H1 (cell line): ENCODE results near the gene CACNA1D. TPM values are rescaled to one million over a fixed set of nuclear protein-coding genes. Genes with fewer than 3 reads are reported as not detected.

Experiments
- CTCF ChIA-PET: fragments of 300-600 bp; sonication (Branson Sonifier 250); formaldehyde crosslinking; loops from one replicate; lab custom pipeline; 2021; ENCODE audit not compliant: partially characterized antibody; lab: Charles Lee
- POLR2A ChIA-PET: fragments of 300-600 bp; sonication (Branson Sonifier 250); formaldehyde crosslinking; loops from one replicate; lab custom pipeline; 2021; ENCODE audit warnings: inconsistent platforms; ENCODE audit not compliant: partially characterized antibody; lab: Charles Lee
- DNase-seq, 2 experiments: peaks; one replicate each; pipeline versions ENCODE4 v3.0.0 to v3.0.0-alpha.2; 2010 to 2022; ENCODE audit warnings: low spot score in 2 of 2, low read depth in 1 of 2, mixed read lengths in 1 of 2
- FAIRE-seq: peaks from 2 replicates; lab custom pipeline; 2011; peaks lifted over from hg19 to GRCh38; lab: Jason Lieb, UNC
- H2AFZ ChIP-seq: 2 replicates; pipeline ENCODE4 v1.8.1; 2012; ENCODE audit warnings: low read length, inconsistent platforms
- H2AK5ac ChIP-seq: 2 replicates; pipeline ENCODE4 v1.6.1; 2013; ENCODE audit warnings: low read depth, low read length
- H2BK120ac ChIP-seq: replicated peaks from 2 replicates; pipeline ENCODE3; 2013; ENCODE audit warnings: low read depth, low read length, inconsistent platforms
- H2BK12ac ChIP-seq: 2 replicates; pipeline ENCODE4 v1.6.1; 2013; ENCODE audit warnings: low read depth, low read length
- H2BK15ac ChIP-seq: 2 replicates; pipeline ENCODE4 v1.6.1; 2013; ENCODE audit warnings: low read length
- H2BK20ac ChIP-seq: 2 replicates; pipeline ENCODE4 v1.6.1; 2013; ENCODE audit warnings: low read length
- H2BK5ac ChIP-seq: 2 replicates; pipeline ENCODE4 v1.6.1; 2013; ENCODE audit warnings: low read depth, low read length
- H3K14ac ChIP-seq: 2 replicates; pipeline ENCODE4 v1.6.1; 2013; ENCODE audit warnings: inconsistent platforms; ENCODE audit not compliant: insufficient read length
- H3K18ac ChIP-seq: 2 replicates; pipeline ENCODE4 v1.6.1; 2013; ENCODE audit warnings: low read length; ENCODE audit errors: extremely low read depth
- H3K23ac ChIP-seq: 2 replicates; pipeline ENCODE4 v1.6.1; 2013; ENCODE audit warnings: inconsistent platforms; ENCODE audit not compliant: insufficient read length
- H3K23me2 ChIP-seq: 2 replicates; pipeline ENCODE4 v1.6.1; 2013; ENCODE audit warnings: low read depth, low read length
- H3K27ac ChIP-seq: 2 replicates; pipeline ENCODE4 v1.6.1; 2011; ENCODE audit warnings: low read depth, low read length, inconsistent platforms
- H3K27me3 ChIP-seq, 4 experiments: replicated peaks in 1 of 4; 1 replicate in 1 of 4; 2 replicates in 3 of 4; pipeline versions ENCODE4 v1.6.1 to v1.8.1; 2011 to 2013; ENCODE audit warnings: low read length in 3 of 4, mild to moderate bottlenecking in 3 of 4, inconsistent platforms in 2 of 4, mixed read lengths in 2 of 4, moderate library complexity in 1 of 4; ENCODE audit not compliant: control insufficient read depth in 3 of 4, insufficient read depth in 3 of 4; ENCODE audit errors: extremely low read depth in 1 of 4
- H3K36me3 ChIP-seq, 4 experiments: 2 replicates each; pipeline versions ENCODE4 v1.6.1 to v1.8.1; 2011 to 2013; ENCODE audit warnings: mild to moderate bottlenecking in 4 of 4, low read length in 3 of 4, moderate library complexity in 2 of 4, control low read depth in 1 of 4, inconsistent platforms in 1 of 4; ENCODE audit not compliant: insufficient read depth in 4 of 4, control insufficient read depth in 2 of 4
- H3K4ac ChIP-seq: replicated peaks from 2 replicates; pipeline ENCODE3; 2013; ENCODE audit warnings: low read length, low read depth, mixed read lengths, inconsistent platforms; ENCODE audit not compliant: insufficient read length
- H3K4me1 ChIP-seq, 4 experiments: replicated peaks in 1 of 4; 1 replicate in 1 of 4; 2 replicates in 3 of 4; pipeline versions ENCODE4 v1.6.1 to v1.8.1; 2011 to 2013; ENCODE audit warnings: low read length in 3 of 4, inconsistent platforms in 2 of 4, mixed read lengths in 1 of 4; ENCODE audit not compliant: insufficient read depth in 4 of 4, control insufficient read depth in 3 of 4
- H3K4me2 ChIP-seq, 2 experiments: 2 replicates each; pipeline versions ENCODE4 v1.6.1 to v1.8.1; 2011 to 2013; ENCODE audit warnings: low read depth in 2 of 2, low read length in 2 of 2, control low read depth in 1 of 2, inconsistent platforms in 1 of 2, mild to moderate bottlenecking in 1 of 2; ENCODE audit not compliant: insufficient read depth in 1 of 2
- H3K4me3 ChIP-seq, 4 experiments: fragments of 200-600, 300-600 bp in 1 of 4; sonication (generic), shearing (Covaris generic), sonication (Bioruptor Twin) in 1 of 4; 2 replicates each; pipeline versions ENCODE4 v1.5.1 to v1.8.1; 2011 to 2016; ENCODE audit warnings: low read length in 4 of 4, low read depth in 3 of 4, control low read depth in 2 of 4, inconsistent platforms in 2 of 4, mild to moderate bottlenecking in 2 of 4, mixed read lengths in 1 of 4, moderate library complexity in 1 of 4; ENCODE audit not compliant: insufficient read depth in 2 of 4; ENCODE audit errors: extremely low read depth in 1 of 4
- H3K56ac ChIP-seq: replicated peaks from 2 replicates; pipeline ENCODE3; 2013; ENCODE audit warnings: low read depth, mild to moderate bottlenecking, mixed read lengths, low read length, inconsistent platforms; ENCODE audit not compliant: insufficient read length
- H3K79me1 ChIP-seq: 2 replicates; pipeline ENCODE4 v1.6.1; 2013; ENCODE audit warnings: low read depth, low read length, control low read depth
- H3K79me2 ChIP-seq, 2 experiments: 2 replicates each; pipeline versions ENCODE4 v1.6.1 to v1.8.1; 2012 to 2013; ENCODE audit warnings: low read length in 2 of 2, mild to moderate bottlenecking in 2 of 2, inconsistent platforms in 1 of 2; ENCODE audit not compliant: insufficient read depth in 2 of 2, control insufficient read depth in 1 of 2
- H3K9ac ChIP-seq, 4 experiments: replicated peaks in 1 of 4; 1 replicate in 1 of 4; 2 replicates in 3 of 4; pipeline versions ENCODE4 v1.6.1 to v1.8.1; 2011 to 2013; ENCODE audit warnings: low read depth in 3 of 4, low read length in 3 of 4, control low read depth in 2 of 4, mild to moderate bottlenecking in 2 of 4, moderate library complexity in 2 of 4, inconsistent platforms in 1 of 4; ENCODE audit errors: extremely low read depth in 1 of 4
- H3K9me3 ChIP-seq, 2 experiments: 2 replicates each; pipeline versions ENCODE4 v1.6.1 to v1.8.1; 2012 to 2013; ENCODE audit warnings: mild to moderate bottlenecking in 2 of 2, moderate library complexity in 2 of 2, control low read depth in 1 of 2, inconsistent platforms in 1 of 2, low read depth in 1 of 2, low read length in 1 of 2, mixed read lengths in 1 of 2; ENCODE audit not compliant: insufficient read depth in 2 of 2
- H4K20me1 ChIP-seq, 2 experiments: replicated peaks in 1 of 2; 2 replicates each; pipeline versions ENCODE3 to v1.8.1; 2011 to 2013; ENCODE audit warnings: inconsistent platforms in 2 of 2, low read length in 2 of 2, mild to moderate bottlenecking in 1 of 2; ENCODE audit not compliant: insufficient read depth in 2 of 2, control insufficient read depth in 1 of 2
- H4K5ac ChIP-seq: 2 replicates; pipeline ENCODE4 v1.6.1; 2013; ENCODE audit warnings: low read length, low read depth, mixed read lengths, inconsistent platforms; ENCODE audit not compliant: insufficient read length
- H4K8ac ChIP-seq: 2 replicates; pipeline ENCODE4 v1.8.0; 2013; ENCODE audit warnings: mild to moderate bottlenecking, moderate library complexity, low read length, inconsistent platforms; ENCODE audit not compliant: insufficient read depth; ENCODE audit errors: extremely low read depth
- H4K91ac ChIP-seq: replicated peaks from 2 replicates; pipeline ENCODE3; 2013; ENCODE audit warnings: low read length, mixed read lengths, inconsistent platforms; ENCODE audit not compliant: insufficient read length
- CHD1 ChIP-seq: IDR thresholded peaks from 2 replicates; pipeline ENCODE4 v1.6.1; 2012; ENCODE audit warnings: low read depth, low read length, improper control_type of control experiment
- EGR1 ChIP-seq: IDR thresholded peaks from 2 replicates; pipeline ENCODE4 v1.6.1; 2011; ENCODE audit warnings: low read depth, low read length, borderline replicate concordance
- FOSL1 ChIP-seq: IDR thresholded peaks from 2 replicates; pipeline ENCODE4 v1.6.1; 2011; ENCODE audit warnings: mild to moderate bottlenecking, low read depth, low read length, moderate library complexity; ENCODE audit not compliant: insufficient read depth
- JUN ChIP-seq: IDR thresholded peaks from 2 replicates; pipeline ENCODE4 v1.6.1; 2011; ENCODE audit warnings: low read depth, mild to moderate bottlenecking, improper control_type of control experiment, low read length
- KDM1A ChIP-seq: fragments of 200-600, 300-600 bp; sonication (generic); IDR thresholded peaks from 2 replicates; pipeline ENCODE4 v1.7.1; 2016; ENCODE audit warnings: mild to moderate bottlenecking, low read length, borderline replicate concordance
- MAFK ChIP-seq: IDR thresholded peaks from 2 replicates; pipeline ENCODE4 v1.6.1; 2012; ENCODE audit warnings: low read depth, mild to moderate bottlenecking, improper control_type of control experiment, low read length
- RXRA ChIP-seq: IDR thresholded peaks from 2 replicates; pipeline ENCODE4 v1.6.1; 2011; ENCODE audit warnings: low read depth, mild to moderate bottlenecking, low read length, moderate library complexity; ENCODE audit not compliant: insufficient read depth
- SP4 ChIP-seq: IDR thresholded peaks from 2 replicates; pipeline ENCODE4 v1.6.1; 2012; ENCODE audit warnings: low read length, inconsistent platforms
- TAF7 ChIP-seq: optimal IDR thresholded peaks from 2 replicates; pipeline ENCODE3; 2011; ENCODE audit warnings: low read depth, mild to moderate bottlenecking, inconsistent platforms, low read length, moderate library complexity, borderline replicate concordance
- WGBS, 2 experiments: shearing (Covaris generic) in 1 of 2; methylation state at CpG; one replicate each; pipeline versions ENCODE4 v1.1.6 to v1.1.7; 2013 to 2015; ENCODE audit warnings: low lambda C conversion rate in 2 of 2, mixed read lengths in 2 of 2, inconsistent platforms in 1 of 2, low coverage in 1 of 2, missing lambda C conversion rate in 1 of 2; ENCODE audit not compliant: insufficient replicate concordance in 2 of 2, insufficient coverage in 1 of 2, insufficient read length in 1 of 2; ENCODE audit errors: extremely low coverage in 1 of 2, missing lambda C conversion rate in 1 of 2; 5-methylcytosine and 5-hydroxymethylcytosine counted together
- polyA plus RNA-seq, 7 experiments: library from polyadenylated mRNA; depleted of rRNA in 3 of 7; stranded (reverse) in 5 of 7; unstranded in 2 of 7; fragments of >200 nt in 5 of 7; fragments of 200-250 nt in 2 of 7; gene quantifications; 1 replicate in 5 of 7; 2 replicates in 1 of 7; 4 replicates in 1 of 7; pipeline versions ENCODE4 v1.2.1 to v1.2.3, GENCODE V29; 2011 to 2013; ENCODE audit warnings: missing spikeins in 2 of 7, mixed read lengths in 2 of 7
- total RNA-seq: library from RNA; stranded (reverse); fragmentation: NEBNext Ultra II Directional; extraction: Animal tissue kit (Norgen Biotek cat#: 25700); gene quantifications from 2 replicates; pipeline ENCODE4 v1.2.1, GENCODE V29; 2021
- TF ChIP-seq, protein P1 (sequence below): IDR thresholded peaks from 2 replicates; pipeline ENCODE4 v1.6.1; 2012; ENCODE audit warnings: low read length, inconsistent platforms

The CACNA1D gene
- total and polyA plus RNA-seq, 2 of the 8 experiments (the other 6 are each of a cell fraction or from before 2014, with no cell fraction given) = 2.0 to 2.9 TPM

DNA sequence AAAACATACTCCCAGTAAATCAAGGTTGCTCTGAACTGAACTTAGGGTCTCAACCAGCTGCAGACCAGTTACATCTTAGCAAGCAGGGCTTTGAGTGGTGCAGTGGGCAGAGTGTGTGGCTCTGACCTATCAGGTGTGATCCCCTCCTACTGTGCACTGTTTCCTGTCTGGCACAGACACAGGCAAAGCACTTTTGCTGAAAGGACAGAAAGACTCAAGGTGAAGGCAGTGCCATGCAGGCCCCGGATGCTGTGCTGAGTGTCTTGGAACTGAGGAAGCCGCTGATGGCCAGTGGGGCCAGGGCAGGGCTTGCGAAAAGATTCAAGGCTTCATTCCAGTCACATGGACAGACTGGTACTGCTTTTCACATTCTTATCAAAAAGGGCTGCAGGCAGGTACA, 85.2 kb downstream of the CACNA1D start:
- Histone ChIP-seq H2AFZ (no peak overlapping the region), H4K20me1 (no peaks in the 10 kb centered on the region), H2AK5ac (no peak overlapping the region), H2BK20ac (no peak overlapping the region), H4K8ac (no peak overlapping the region), H4K91ac (no peak overlapping the region), H3K9ac (no peak overlapping the region), H3K23me2 (no peaks in the 10 kb centered on the region), H3K18ac (no peak overlapping the region), H4K5ac (no peak overlapping the region), H3K23ac (no peak overlapping the region), H2BK5ac (no peak overlapping the region), H2BK15ac (no peak overlapping the region), H2BK12ac (no peak overlapping the region), H3K36me3 (no peaks in the 10 kb centered on the region), H3K79me1 (no peaks in the 10 kb centered on the region), H3K4ac (no peak overlapping the region), H2BK120ac (no peak overlapping the region), H3K9me3 (no peaks in the 10 kb centered on the region), H3K27ac (no peak overlapping the region), H3K27me3 (no peaks in the 10 kb centered on the region), H3K4me1 (peaks cover 0 to 3% (median 1%) of the 10 kb centered on the region in 4 experiments; a peak in 3 of 7 replicates), H3K14ac (no peak overlapping the region), H3K56ac (no peak overlapping the region), H3K79me2 (no peaks in the 10 kb centered on the region), H3K4me2 (no peak overlapping the region), H3K4me3 (no peak overlapping the region)
- POLR2A ChIA-PET = no interaction called here
- FAIRE-seq (no peak), DNase-seq (no peak)
- CTCF ChIA-PET = no interaction called here
- TF ChIP-seq MAFK = no peak
- no peak for TF ChIP-seq JUN
- TF ChIP-seq, protein P1, sequence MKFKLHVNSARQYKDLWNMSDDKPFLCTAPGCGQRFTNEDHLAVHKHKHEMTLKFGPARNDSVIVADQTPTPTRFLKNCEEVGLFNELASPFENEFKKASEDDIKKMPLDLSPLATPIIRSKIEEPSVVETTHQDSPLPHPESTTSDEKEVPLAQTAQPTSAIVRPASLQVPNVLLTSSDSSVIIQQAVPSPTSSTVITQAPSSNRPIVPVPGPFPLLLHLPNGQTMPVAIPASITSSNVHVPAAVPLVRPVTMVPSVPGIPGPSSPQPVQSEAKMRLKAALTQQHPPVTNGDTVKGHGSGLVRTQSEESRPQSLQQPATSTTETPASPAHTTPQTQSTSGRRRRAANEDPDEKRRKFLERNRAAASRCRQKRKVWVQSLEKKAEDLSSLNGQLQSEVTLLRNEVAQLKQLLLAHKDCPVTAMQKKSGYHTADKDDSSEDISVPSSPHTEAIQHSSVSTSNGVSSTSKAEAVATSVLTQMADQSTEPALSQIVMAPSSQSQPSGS = no peak
- no peak for TF ChIP-seq SP4
- TF ChIP-seq RXRA = no peak
- TF ChIP-seq KDM1A = no peak
- TF ChIP-seq TAF7 = no peak
- TF ChIP-seq EGR1 = no peak
- no peak for TF ChIP-seq CHD1
- no peak for TF ChIP-seq FOSL1
- 93% methylated on average over 3 of the region's 3 CpGs; no CpG with 5 or more reads in 1 of the 2 experiments for WGBS, 2 experiments
